GM12891 (cell line): ENCODE results near the gene CDC37L1.
A peak's percentile ranks its signal among the peaks of the same experiment; 100 is the strongest.

Experiments used
- DNase-seq: peaks from one replicate; pipeline ENCODE4 v3.0.0; 2011; ENCODE audit warnings: low spot score; ENCODE audit not compliant: insufficient read length
- FAIRE-seq: peaks from 2 replicates; lab custom pipeline; 2011; peaks lifted over from hg19 to GRCh38; lab: Jason Lieb, UNC
- PAX5 ChIP-seq: IDR thresholded peaks from 2 replicates; pipeline ENCODE4 v1.6.1; 2011; ENCODE audit warnings: low read length, moderate library complexity, mild to moderate bottlenecking; ENCODE audit not compliant: insufficient read depth, severe bottlenecking
- POLR2A ChIP-seq: IDR thresholded peaks from 2 replicates; pipeline ENCODE4 v1.6.1; 2011; ENCODE audit warnings: low read depth, low read length, control low read depth
- POLR2AphosphoS5 ChIP-seq: IDR thresholded peaks from 2 replicates; pipeline ENCODE4 v1.6.1; 2011; ENCODE audit warnings: low read depth, low read length, control low read depth
- POU2F2 ChIP-seq: IDR thresholded peaks from 2 replicates; pipeline ENCODE4 v1.6.1; 2011; ENCODE audit warnings: low read depth, mild to moderate bottlenecking, control low read depth, low read length, moderate library complexity
- SPI1 ChIP-seq: IDR thresholded peaks from 2 replicates; pipeline ENCODE4 v1.6.1; 2011; ENCODE audit warnings: low read depth, low read length, control low read depth
- TAF1 ChIP-seq: IDR thresholded peaks from 2 replicates; pipeline ENCODE4 v1.6.1; 2011; ENCODE audit warnings: low read depth, low read length, control low read depth

CDC37L1 gene

DNA sequence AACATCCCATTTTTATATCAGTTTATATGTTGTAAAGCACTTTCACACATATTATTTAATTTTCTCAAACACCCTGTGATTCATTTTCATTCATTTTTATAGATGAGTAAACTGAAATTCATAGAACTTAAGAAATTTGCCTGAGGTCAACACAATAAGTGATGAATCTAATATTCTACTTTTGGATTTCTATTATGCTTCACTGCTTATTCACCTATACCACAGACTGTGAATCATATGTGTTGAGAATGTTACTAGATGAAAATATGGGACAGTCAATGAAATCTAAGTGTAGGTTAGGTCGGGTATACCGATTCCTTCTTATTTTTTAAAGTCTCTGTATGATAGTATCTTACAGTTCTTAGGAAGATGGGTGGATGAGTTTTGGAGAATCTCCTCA is 24.8 kb downstream of the CDC37L1 start:
- TF ChIP-seq POU2F2: no peak
- no peak for TF ChIP-seq POLR2A
- TF ChIP-seq SPI1: no peak
- TF ChIP-seq PAX5: no peak
- no peak for TF ChIP-seq TAF1
- TF ChIP-seq POLR2AphosphoS5: no peak
- DNase-seq (no peak), FAIRE-seq (no peak)

- FAIRE-seq: no peak
- DNase-seq: no peak
- no peak for TF ChIP-seq POU2F2
- TF ChIP-seq POLR2AphosphoS5: no peak
- TF ChIP-seq POLR2A: no peak
- no peak for TF ChIP-seq SPI1
- no peak for TF ChIP-seq PAX5
- no peak for TF ChIP-seq TAF1
These were observed 26.7 kb downstream of the CDC37L1 start for GRCh38 chr9:4706021-4706420.

DNA sequence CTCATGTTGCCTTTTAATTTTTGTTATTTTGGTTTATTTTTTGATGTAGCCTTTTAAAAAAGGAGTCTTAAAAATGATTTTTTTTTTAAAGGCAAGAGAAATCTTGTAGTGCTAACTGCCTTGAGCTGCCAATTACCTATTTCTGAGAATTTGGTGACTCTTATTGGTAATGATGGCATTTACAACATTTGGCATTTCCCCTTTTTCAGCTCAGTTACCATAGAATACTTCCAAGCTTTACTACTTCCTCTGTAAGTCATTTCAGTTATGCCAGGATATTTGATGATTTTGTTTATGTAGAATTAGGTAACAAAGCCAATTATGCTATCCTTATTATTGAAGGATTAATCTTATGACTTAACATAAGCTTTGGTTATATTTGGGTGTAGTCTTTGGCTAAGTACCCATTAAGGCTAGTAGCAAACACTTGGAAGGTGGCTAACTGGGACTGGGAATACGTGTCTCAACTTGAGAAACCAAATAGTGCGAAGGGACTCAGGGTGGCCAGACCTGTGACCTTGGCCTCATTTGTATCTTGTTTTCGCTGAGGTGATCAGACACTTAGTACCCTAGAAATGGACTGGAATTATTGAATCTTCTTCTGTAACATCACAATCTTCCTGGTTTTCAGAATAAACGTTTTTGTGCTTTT is 27.7 kb downstream of the CDC37L1 start:
- no peak for TF ChIP-seq POU2F2
- no peak for TF ChIP-seq POLR2A
- TF ChIP-seq SPI1: peak; percentile 47; the same call in 1 of the 2 replicates
- FAIRE-seq (no peak), DNase-seq (no peak)

DNA sequence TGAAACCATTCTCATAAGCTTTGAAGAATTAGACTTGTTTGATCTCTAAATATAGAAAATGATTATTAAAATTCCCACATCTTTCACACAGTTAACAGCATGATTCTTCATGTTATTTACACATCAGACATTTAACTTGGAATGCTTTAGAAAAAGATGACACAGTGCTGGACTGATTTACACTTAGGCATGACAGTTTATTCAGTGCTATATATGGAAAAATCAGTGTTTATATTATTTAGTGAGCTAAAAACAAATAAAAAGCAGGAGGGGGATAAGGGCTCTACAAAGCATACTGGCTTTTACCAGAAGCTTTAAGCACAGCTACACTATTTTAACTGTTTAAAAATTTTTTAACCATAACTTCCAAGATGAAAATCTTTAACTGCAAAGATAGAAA is 30.0 kb downstream of the CDC37L1 start:
- FAIRE-seq (no peak), DNase-seq (no peak)
- no peak for TF ChIP-seq TAF1
- no peak for TF ChIP-seq POU2F2
- no peak for TF ChIP-seq SPI1
- no peak for TF ChIP-seq PAX5
- TF ChIP-seq POLR2A: no peak
- TF ChIP-seq POLR2AphosphoS5: no peak

DNA sequence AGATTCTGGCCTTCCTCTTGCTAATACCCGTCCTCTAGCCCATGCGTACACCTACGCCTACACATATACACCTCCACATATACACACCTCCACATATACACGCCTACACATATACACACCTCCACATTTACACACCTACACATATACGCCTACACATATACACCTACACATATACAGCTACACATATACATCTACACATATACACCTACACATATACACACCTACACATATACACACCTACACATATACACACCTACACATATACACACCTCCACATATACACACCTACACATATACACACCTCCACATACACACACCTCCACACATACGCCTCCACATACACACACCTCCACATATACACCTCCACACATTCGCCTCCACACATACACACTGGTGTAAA is 34.5 kb downstream of the CDC37L1 start:
- FAIRE-seq (peak; percentile 100), DNase-seq (no peak)
- no peak for TF ChIP-seq POLR2A
- no peak for TF ChIP-seq PAX5

DNA sequence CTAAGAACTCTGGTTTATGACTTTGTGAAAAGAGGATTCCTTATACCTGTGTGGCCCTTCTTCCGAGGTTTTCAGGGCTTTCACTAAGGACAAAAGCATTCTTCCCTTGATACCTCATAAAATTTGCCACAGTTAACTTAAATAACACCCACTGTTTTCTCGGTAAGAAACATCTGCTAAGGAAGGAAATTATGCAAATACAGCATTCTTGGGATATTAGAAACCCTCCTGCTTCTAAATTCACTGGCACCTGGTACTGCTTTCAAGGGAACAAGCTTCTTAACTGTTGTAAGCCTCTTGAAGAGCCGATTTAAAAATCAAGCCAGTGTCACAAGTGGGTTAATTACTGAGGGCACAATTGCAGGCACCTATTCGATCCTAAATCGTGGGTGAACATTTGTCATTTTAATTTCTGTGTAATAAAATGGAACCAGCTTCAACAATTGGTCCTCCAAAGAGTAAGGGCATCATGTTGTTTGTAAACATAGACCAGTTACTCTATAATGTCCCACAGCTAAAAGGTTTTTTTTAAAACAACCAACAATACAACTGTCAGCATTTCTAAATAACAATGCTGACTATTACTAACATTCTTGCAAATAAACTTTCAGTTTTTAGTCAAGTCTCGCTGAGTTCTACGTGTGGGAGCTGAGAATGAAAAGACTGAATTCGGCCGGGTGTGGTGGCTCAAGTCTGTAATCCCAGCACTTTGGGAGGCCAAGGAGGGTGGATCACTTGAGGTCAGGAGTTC is 35.1 kb downstream of the CDC37L1 start:
- DNase-seq (no peak), FAIRE-seq (no peak)
- TF ChIP-seq POLR2A: no peak
- no peak for TF ChIP-seq TAF1
- no peak for TF ChIP-seq POU2F2
- TF ChIP-seq POLR2AphosphoS5: no peak
- TF ChIP-seq PAX5: no peak

- FAIRE-seq (no peak), DNase-seq (no peak)
- TF ChIP-seq SPI1: no peak
- no peak for TF ChIP-seq TAF1
- no peak for TF ChIP-seq POLR2A
- no peak for TF ChIP-seq POU2F2
- no peak for TF ChIP-seq POLR2AphosphoS5
- no peak for TF ChIP-seq PAX5
These were observed 36.8 kb downstream of the CDC37L1 start for GRCh38 chr9:4716163-4716562.

GRCh38 chr9:4717815-4718214 is 38.4 kb downstream of the CDC37L1 start:
- TF ChIP-seq POLR2AphosphoS5 (no peak), SPI1 (no peak), PAX5 (no peak), TAF1 (no peak), POU2F2 (no peak), POLR2A (no peak)
- DNase-seq (no peak), FAIRE-seq (no peak)

- DNase-seq (no peak), FAIRE-seq (peak; percentile 5)
- TF ChIP-seq POU2F2 (no peak), POLR2AphosphoS5 (no peak), POLR2A (no peak), SPI1 (no peak), TAF1 (no peak), PAX5 (no peak)
These were observed 39.5 kb downstream of the CDC37L1 start for GRCh38 chr9:4718911-4719310.

DNA sequence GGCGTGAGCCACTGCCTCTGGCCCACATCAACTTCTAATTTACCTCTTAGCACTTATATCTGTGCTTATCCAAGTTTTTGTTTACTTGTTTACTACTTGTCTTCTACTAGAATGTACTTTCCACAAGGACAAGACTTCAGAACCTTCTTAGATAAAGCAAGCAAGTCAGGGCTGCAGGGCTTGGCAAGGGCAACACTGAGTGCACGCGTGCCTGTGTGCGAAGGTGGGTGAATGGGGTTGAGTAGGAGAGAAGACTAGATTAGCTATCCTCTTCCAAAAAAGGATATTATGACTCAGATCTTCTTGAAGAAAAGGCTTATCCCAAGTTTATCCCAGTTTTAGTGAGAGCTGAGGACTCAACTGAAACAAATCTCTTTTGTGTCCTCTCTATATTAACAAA is 42.4 kb downstream of the CDC37L1 start:
- DNase-seq (no peak), FAIRE-seq (peak; percentile 41)
- TF ChIP-seq TAF1: no peak
- no peak for TF ChIP-seq POLR2AphosphoS5
- TF ChIP-seq POU2F2: no peak
- no peak for TF ChIP-seq SPI1
- TF ChIP-seq POLR2A: no peak
- no peak for TF ChIP-seq PAX5
